Stimulated activated CD4-positive, alpha-beta T cell treated with anti-CD3 and anti-CD28 coated beads, Interleukin-1b, Interleukin-23, amount 100 ng/mL, for 1 hour (primary cell): ENCODE data around the gene PLA2G5.
"Not testable (repeated sequence)": the region's sequence is repeated elsewhere in the genome, so short reads cannot be mapped to it uniquely, and the experiment has no call there.

Source experiments
- DNase-seq, 2 donors: peaks; one replicate each; pipeline ENCODE4 v3.0.0-alpha.2; 2020; ENCODE audit warnings: low read depth in 2 of 2

PLA2G5 gene

GRCh38 chr1:20069874-20070273 lies at the start of gene PLA2G5:
TSS of gene PLA2G5 (plus strand) at chr1:20070194. CDS start at chr1:20084831, 14,637 bp downstream.
- DNase-seq = no peak

- no peak for DNase-seq
Observed at GRCh38 chr1:20028125-20028524, 41.9 kb upstream of the PLA2G5 start.

- DNase-seq = no peak
Observed at GRCh38 chr1:20028726-20029125, 41.3 kb upstream of the PLA2G5 start.

- no peak for DNase-seq
Observed at GRCh38 chr1:20029178-20029912, 40.6 kb upstream of the PLA2G5 start.

GRCh38 chr1:20030436-20031151 lies 39.4 kb upstream of the PLA2G5 start:
- DNase-seq = not testable (repeated sequence)

- no peak for DNase-seq
Observed at GRCh38 chr1:20031161-20031560, 38.8 kb upstream of the PLA2G5 start.

GRCh38 chr1:20031836-20032235 lies 38.2 kb upstream of the PLA2G5 start:
- DNase-seq = no peak

GRCh38 chr1:20032425-20032824 lies 37.6 kb upstream of the PLA2G5 start:
- no peak for DNase-seq

- no peak for DNase-seq
Observed at GRCh38 chr1:20033420-20033819, 36.6 kb upstream of the PLA2G5 start.

GRCh38 chr1:20035114-20035513 lies 34.9 kb upstream of the PLA2G5 start:
- no peak for DNase-seq

- no peak for DNase-seq
Observed at GRCh38 chr1:20037877-20038276, 32.1 kb upstream of the PLA2G5 start.

- no peak for DNase-seq
Observed at GRCh38 chr1:20047096-20047495, 22.9 kb upstream of the PLA2G5 start.

GRCh38 chr1:20048563-20048962 lies 21.4 kb upstream of the PLA2G5 start:
- DNase-seq = no peak

GRCh38 chr1:20049056-20049798 lies 20.8 kb upstream of the PLA2G5 start:
- DNase-seq = not testable (repeated sequence)

- no peak for DNase-seq
Observed at GRCh38 chr1:20051218-20051829, 18.7 kb upstream of the PLA2G5 start.

- DNase-seq = no peak
Observed at GRCh38 chr1:20052386-20052785, 17.6 kb upstream of the PLA2G5 start.

- DNase-seq = no peak
Observed at GRCh38 chr1:20057886-20058420, 12.0 kb upstream of the PLA2G5 start.

GRCh38 chr1:20058531-20058930 lies 11.5 kb upstream of the PLA2G5 start:
- DNase-seq = no peak

- no peak for DNase-seq
Observed at GRCh38 chr1:20059847-20060246, 10.1 kb upstream of the PLA2G5 start.

- DNase-seq = not testable (repeated sequence)
Observed at GRCh38 chr1:20060791-20061190, 9.2 kb upstream of the PLA2G5 start.

- DNase-seq = no peak
Observed at GRCh38 chr1:20061866-20062265, 8.1 kb upstream of the PLA2G5 start.

GRCh38 chr1:20063861-20064292 lies 6.1 kb upstream of the PLA2G5 start:
- DNase-seq = no peak
